Measurements from ENCODE around the gene PROS1. TPM values are rescaled to one million over a fixed set of nuclear protein-coding genes. Genes with fewer than 3 reads are reported as not detected.

The PROS1 gene
- total RNA-seq, 1 experiment from 2014 or later = 1.3 TPM

GRCh38 chr3:93924491-93924890, 49.2 kb downstream of the PROS1 start:
- Histone ChIP-seq H3K23me2 (ENCODE audit: insufficient read length, low read depth, low read length, poor library complexity, severe bottlenecking) (no peaks in the 10 kb centered on the region), H2AK5ac (ENCODE audit: insufficient read length, low read length) (no peak overlapping the region), H3K4me2 (ENCODE audit: insufficient read depth, insufficient read length, low read length) (no peak overlapping the region), H2BK20ac (ENCODE audit: low read depth, low read length, poor library complexity, severe bottlenecking) (no peak overlapping the region), H3K4me1 (ENCODE audit: insufficient read depth, low read length) (no peaks in the 10 kb centered on the region), H2BK12ac (ENCODE audit: insufficient read length, low read depth, low read length) (no peak overlapping the region), H3K27me3 (ENCODE audit: insufficient read depth, low read length) (no peaks in the 10 kb centered on the region), H3K23ac (ENCODE audit: insufficient read length, low read depth, low read length) (no peak overlapping the region), H3K9ac (ENCODE audit: extremely low read depth, insufficient read length, low read length) (no peak overlapping the region), H4K8ac (replicated peaks; ENCODE audit: insufficient read length, low read depth, low read length) (no peak overlapping the region), H3T11ph (ENCODE audit: low read length) (no peak overlapping the region), H2AFZ (ENCODE audit: low read length) (no peak overlapping the region), H3K79me2 (ENCODE audit: insufficient read depth, low read length) (no peaks in the 10 kb centered on the region), H3K79me1 (ENCODE audit: insufficient read depth, low read depth, low read length, poor library complexity, severe bottlenecking) (no peaks in the 10 kb centered on the region), H4K91ac (ENCODE audit: insufficient read length, low read depth, low read length) (no peak overlapping the region), H3K4ac (ENCODE audit: low read depth, low read length) (no peak overlapping the region), H4K5ac (ENCODE audit: insufficient read length, low read depth, low read length) (no peak overlapping the region), H2BK5ac (ENCODE audit: insufficient read length, low read length) (no peak overlapping the region), H3K27ac (ENCODE audit: insufficient read length, low read depth, low read length) (no peak overlapping the region), H4K20me1 (ENCODE audit: control insufficient read depth, insufficient read depth, insufficient read length) (no peaks in the 10 kb centered on the region), H2BK15ac (ENCODE audit: low read depth, low read length) (no peak overlapping the region), H2BK120ac (ENCODE audit: low read depth, low read length, poor library complexity, severe bottlenecking) (no peak overlapping the region), H3K56ac (ENCODE audit: insufficient read length, low read depth, low read length) (no peak overlapping the region), H3K9me3 (ENCODE audit: control insufficient read depth, low read depth, low read length) (peaks cover 16% of the 10 kb centered on the region), H3K14ac (ENCODE audit: insufficient read depth, low read length) (no peak overlapping the region), H3K18ac (ENCODE audit: insufficient read length, low read depth, low read length) (no peak overlapping the region)
- peaks cover 71 to 72% of the 10 kb centered on the region in 2 experiments for H3K9me3 Mint-ChIP-seq
- no peaks in the 10 kb centered on the region for H3K4me1 Mint-ChIP-seq
- no CpG with 5 or more reads among the region's 2 CpGs for WGBS (ENCODE audit: extremely low coverage, insufficient read length, low lambda C conversion rate)
- no peak for DNase-seq
- TF ChIP-seq CTCF (conservative IDR thresholded peaks at IDR 0.05) = no peak
- no peak overlapping the region for H3K4me3 Mint-ChIP-seq
- no peak overlapping the region for H3K27ac Mint-ChIP-seq
- no peaks in the 10 kb centered on the region; the same call in 1 of the 2 replicates for H3K27me3 Mint-ChIP-seq (ENCODE audit: low read depth)
- H3K36me3 Mint-ChIP-seq (ENCODE audit: insufficient read depth in 1 of 3, low read depth in 3 of 3) = peaks cover 6 to 13% (median 8%) of the 10 kb centered on the region in 3 experiments; a peak in 6 of 7 replicates

Measured in H9 (cell line).